ENCODE measurements around the gene SYNPR.

SYNPR gene

GRCh38 chr3:63278171-63279004, at the start of gene SYNPR:
Gene SYNPR, plus strand, starts transcription at chr3:63278308.
- no peak for TF ChIP-seq GATA2 (IDR thresholded peaks at IDR 0.05; ENCODE audit: low read depth, low read length)
- TF ChIP-seq GATA3 (IDR thresholded peaks at IDR 0.05; ENCODE audit: low read depth, low read length): no peak

DNA sequence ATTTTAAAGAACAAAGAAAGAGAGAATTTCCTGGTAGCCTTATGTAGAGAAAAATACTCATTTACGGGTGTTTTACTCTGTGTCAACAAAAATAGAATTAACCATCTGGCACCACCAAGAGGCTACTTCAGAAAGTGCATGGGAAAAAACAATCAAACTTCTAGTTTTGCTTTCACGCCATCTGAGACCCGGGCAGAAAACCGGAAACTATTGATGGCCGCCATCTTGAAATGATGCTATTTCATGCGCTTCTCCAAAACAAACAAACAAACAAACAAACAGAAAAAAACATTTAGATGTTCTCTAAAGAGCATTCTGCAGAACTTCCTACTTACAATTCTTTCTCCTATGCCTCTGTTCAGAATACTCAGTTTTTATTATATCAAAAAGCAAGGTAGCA, 49.4 kb upstream of the SYNPR start:
- TF ChIP-seq GATA3 (IDR thresholded peaks at IDR 0.05; ENCODE audit: low read depth, low read length) (no peak), GATA2 (IDR thresholded peaks at IDR 0.05; ENCODE audit: low read depth, low read length) (no peak)

DNA sequence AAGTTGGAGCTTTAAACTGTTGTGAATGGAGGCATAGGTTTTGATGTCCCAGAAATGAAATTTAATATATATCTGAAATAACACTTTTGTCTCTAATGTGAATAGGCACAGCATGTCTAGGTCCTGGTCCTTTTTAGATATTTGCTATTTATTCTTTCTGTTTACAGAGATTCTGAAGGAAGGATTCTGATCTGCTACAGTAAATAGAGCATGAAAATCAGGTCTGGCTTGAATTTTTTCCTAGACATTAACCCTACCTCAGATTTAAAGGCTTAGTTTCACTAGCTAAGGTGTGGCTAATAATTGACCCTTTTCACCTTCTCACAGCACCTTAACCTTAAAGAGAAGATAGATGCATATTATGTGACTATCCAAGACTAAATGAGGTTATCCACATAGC, 48.0 kb upstream of the SYNPR start:
- no peak for TF ChIP-seq GATA3 (IDR thresholded peaks at IDR 0.05; ENCODE audit: low read depth, low read length)
- no peak for TF ChIP-seq GATA2 (IDR thresholded peaks at IDR 0.05; ENCODE audit: low read depth, low read length)

DNA sequence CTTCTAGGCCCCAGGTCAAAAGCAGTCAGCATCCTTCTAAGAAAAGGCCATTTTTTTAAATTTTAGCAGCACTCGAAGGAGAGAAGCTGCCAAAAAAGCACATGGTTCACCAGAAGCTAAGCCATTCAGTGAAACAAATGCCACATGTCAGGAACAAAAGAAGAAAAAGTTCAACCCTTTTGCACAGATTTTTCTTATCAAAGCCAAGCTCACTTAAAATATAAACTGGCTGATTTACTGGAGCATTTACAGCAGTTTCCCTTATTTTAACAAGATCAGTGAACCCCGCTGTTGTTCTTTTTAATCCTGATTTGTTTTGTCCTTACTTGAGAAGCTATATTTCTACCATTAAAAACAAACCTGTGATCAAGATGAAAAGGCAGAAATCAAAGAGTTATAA, 46.5 kb upstream of the SYNPR start:
- TF ChIP-seq GATA3 (IDR thresholded peaks at IDR 0.05; ENCODE audit: low read depth, low read length) (no peak), GATA2 (IDR thresholded peaks at IDR 0.05; ENCODE audit: low read depth, low read length) (no peak)

- no peak for TF ChIP-seq GATA3 (IDR thresholded peaks at IDR 0.05; ENCODE audit: low read depth, low read length)
- no peak for TF ChIP-seq GATA2 (IDR thresholded peaks at IDR 0.05; ENCODE audit: low read depth, low read length)
Observed at GRCh38 chr3:63232764-63233396, 45.2 kb upstream of the SYNPR start.

DNA sequence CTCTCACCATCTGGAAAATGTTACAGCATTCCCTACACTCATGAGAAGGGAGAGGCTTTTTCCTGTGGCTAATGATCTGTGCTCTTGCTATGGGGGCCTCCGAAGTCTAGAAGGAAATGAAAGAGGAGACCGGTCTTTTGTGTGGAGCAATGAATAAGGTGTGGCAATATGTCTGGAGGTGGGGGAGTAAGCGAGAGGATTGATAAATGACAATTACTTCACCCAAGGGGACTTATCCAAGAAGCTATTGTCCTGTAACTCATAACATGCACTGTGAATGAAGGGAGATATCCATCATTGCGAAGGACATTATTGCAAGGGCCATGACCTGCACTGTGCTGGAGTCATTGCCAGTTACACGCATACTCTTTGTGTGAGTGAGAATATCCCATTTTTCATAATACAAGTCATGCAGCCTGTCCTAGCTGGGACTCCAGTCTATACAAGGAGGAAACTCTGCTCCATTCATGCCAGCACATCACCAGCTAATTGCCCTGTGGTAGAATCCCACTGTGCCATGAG, 37.7 kb upstream of the SYNPR start:
- no peak for TF ChIP-seq GATA3 (IDR thresholded peaks at IDR 0.05; ENCODE audit: low read depth, low read length)
- no peak for TF ChIP-seq GATA2 (IDR thresholded peaks at IDR 0.05; ENCODE audit: low read depth, low read length)

- TF ChIP-seq GATA2 (IDR thresholded peaks at IDR 0.05; ENCODE audit: low read depth, low read length) (no peak), GATA3 (IDR thresholded peaks at IDR 0.05; ENCODE audit: low read depth, low read length) (no peak)
Observed at GRCh38 chr3:63242124-63242523, 36.0 kb upstream of the SYNPR start.

DNA sequence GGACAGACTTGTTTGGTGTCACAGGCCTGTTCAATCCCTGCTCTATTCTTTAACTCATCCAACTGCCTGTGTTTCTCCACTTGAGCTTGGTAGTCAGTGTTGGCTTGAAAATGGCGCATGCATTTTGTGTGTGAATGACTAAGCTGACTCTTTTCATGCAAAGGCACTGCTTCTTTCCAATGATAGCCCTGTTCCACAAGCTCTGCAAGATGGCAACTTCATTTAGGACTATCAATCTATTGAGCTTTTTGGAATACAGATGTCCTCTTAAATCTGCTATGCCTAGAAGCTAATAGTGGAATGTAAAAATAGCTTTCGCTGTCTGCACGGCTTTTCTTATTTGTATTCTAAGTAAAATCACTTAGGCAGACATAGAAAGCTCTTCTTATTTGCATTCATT, 33.6 kb upstream of the SYNPR start:
- TF ChIP-seq GATA3 (IDR thresholded peaks at IDR 0.05; ENCODE audit: low read depth, low read length): no peak
- no peak for TF ChIP-seq GATA2 (IDR thresholded peaks at IDR 0.05; ENCODE audit: low read depth, low read length)

DNA sequence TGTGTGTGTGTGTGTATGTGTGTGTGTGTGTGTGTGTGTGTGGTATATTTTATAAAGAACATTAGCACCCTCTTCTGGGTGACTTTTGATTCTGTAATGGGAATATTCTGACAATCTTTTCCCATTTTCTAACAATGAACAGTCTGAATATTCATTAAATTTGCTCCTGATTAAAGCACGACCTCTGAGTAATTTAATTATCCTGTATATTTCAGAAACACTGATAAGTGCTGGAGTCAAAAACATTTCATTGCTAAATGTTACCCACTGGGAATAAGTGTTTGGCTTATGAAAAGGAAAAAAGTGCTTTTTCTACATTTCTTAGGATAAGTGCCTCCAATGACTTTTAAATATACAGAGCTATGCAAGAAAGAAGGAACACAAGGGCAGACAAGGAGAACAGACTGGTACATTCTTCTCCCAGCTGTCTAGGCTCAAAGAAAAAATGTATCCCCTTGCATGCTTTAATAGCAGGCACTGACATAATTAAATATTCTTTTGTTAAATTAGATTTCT, 32.3 kb upstream of the SYNPR start:
- no peak for TF ChIP-seq GATA3 (IDR thresholded peaks at IDR 0.05; ENCODE audit: low read depth, low read length)
- no peak for TF ChIP-seq GATA2 (IDR thresholded peaks at IDR 0.05; ENCODE audit: low read depth, low read length)

- TF ChIP-seq GATA3 (IDR thresholded peaks at IDR 0.05; ENCODE audit: low read depth, low read length) (no peak), GATA2 (IDR thresholded peaks at IDR 0.05; ENCODE audit: low read depth, low read length) (no peak)
Observed at GRCh38 chr3:63248015-63248414, 30.1 kb upstream of the SYNPR start.

DNA sequence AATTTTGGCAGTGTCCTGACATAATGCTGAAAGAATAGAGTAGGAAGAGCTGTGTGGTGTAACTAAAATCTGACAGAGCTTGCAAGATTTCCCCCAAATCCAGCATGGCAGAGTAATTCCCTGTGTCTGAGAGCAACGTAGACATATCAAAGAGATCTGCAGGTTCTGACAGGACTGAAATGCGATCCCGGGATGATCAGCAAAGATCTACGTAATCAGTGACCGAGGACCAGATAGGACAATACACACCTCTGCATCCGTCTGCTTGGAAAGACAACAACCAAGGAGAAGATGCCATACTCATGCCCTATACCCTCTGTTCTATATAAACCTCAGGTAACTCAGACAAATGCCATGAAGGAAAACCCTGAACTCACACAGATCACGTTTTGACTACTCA, 26.6 kb upstream of the SYNPR start:
- TF ChIP-seq GATA3 (IDR thresholded peaks at IDR 0.05; ENCODE audit: low read depth, low read length) (no peak), GATA2 (IDR thresholded peaks at IDR 0.05; ENCODE audit: low read depth, low read length) (no peak)

DNA sequence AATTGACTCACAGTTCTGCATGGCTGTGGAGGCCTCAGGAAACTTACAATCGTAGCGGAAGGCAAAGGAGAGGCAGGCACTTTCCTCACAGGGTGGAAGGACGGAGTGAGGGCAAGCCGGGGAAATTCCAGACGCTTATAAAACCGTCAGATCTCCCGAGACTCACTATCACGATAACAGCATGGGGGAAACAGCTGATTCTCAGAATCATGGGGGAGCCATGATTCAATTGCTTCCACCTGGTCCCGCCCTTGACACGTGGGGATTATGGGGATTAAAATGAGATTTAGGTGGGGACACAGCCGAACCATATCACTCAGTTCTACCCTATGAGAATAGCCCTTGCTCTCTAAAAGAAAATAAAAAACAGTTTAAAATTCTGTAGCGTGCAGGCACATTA, 13.4 kb upstream of the SYNPR start:
- TF ChIP-seq GATA3 (IDR thresholded peaks at IDR 0.05; ENCODE audit: low read depth, low read length): no peak
- no peak for TF ChIP-seq GATA2 (IDR thresholded peaks at IDR 0.05; ENCODE audit: low read depth, low read length)

DNA sequence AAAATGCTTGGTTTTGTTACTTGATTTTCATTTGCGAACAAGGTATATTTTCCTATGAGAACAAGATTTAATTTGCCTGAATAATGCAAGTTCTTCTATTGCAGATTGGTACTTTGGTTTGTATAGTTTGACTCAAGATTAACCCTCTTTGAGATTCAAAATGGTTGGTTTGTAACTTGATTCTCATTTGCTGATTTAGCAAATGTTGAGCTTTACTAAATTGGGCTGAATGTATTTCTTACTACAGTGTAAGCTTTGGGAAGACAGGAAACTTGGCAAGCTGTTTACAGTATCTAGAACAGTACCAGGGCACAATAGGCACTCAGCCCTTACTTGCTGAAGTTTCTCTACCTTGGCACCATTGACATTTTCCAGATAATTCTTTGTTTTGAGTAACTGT, 3.7 kb upstream of the SYNPR start:
- no peak for TF ChIP-seq GATA3 (IDR thresholded peaks at IDR 0.05; ENCODE audit: low read depth, low read length)
- TF ChIP-seq GATA2 (IDR thresholded peaks at IDR 0.05; ENCODE audit: low read depth, low read length): no peak

GRCh38 chr3:63279005-63279841, 1.1 kb downstream of the SYNPR start:
- TF ChIP-seq GATA3 (IDR thresholded peaks at IDR 0.05; ENCODE audit: low read depth, low read length): no peak
- TF ChIP-seq GATA2 (IDR thresholded peaks at IDR 0.05; ENCODE audit: low read depth, low read length): no peak

All from SH-SY5Y (cell line).